B cell (primary cell): ENCODE data around the gene HSPE1. TPM values are rescaled to one million over a fixed set of nuclear protein-coding genes. Genes with fewer than 3 reads are reported as not detected.

ENCODE experiments used
- ATAC-seq: fragments of 200-7000 bp; cut with Tn5 transposase; one replicate; pipeline ENCODE4 v1.10.0; 2021; ENCODE audit warnings: low read depth, mild to moderate bottlenecking, moderate number of reproducible peaks, moderate library complexity
- CTCF ChIA-PET: fragments of 350-600 bp; sonication (Branson Sonifier 250); formaldehyde crosslinking; loops from one replicate; lab custom pipeline; 2021; ENCODE audit warnings: antibody characterized with exemption, inconsistent platforms; lab: Charles Lee
- POLR2A ChIA-PET: fragments of 350-600 bp; sonication (Branson Sonifier 250); formaldehyde crosslinking; loops from one replicate; lab custom pipeline; 2021; ENCODE audit warnings: antibody characterized with exemption; lab: Charles Lee
- DNase-seq: peaks from one replicate; pipeline ENCODE4 v3.0.0; 2013
- H2AFZ ChIP-seq: 2 replicates; pipeline ENCODE4 v1.6.1; 2012; ENCODE audit warnings: mild to moderate bottlenecking, low read depth, low read length; ENCODE audit not compliant: insufficient read depth, poor library complexity, severe bottlenecking
- H3K27ac ChIP-seq, 2 donors: 1 replicate in 1 of 2; 2 replicates in 1 of 2; pipeline ENCODE4 v1.5.1; 2012 to 2013; ENCODE audit warnings: low read length in 2 of 2, mild to moderate bottlenecking in 2 of 2, moderate library complexity in 1 of 2
- H3K27me3 ChIP-seq, 4 experiments: fragments of 200-600 bp in 1 of 4; sonication (generic) in 1 of 4; replicated peaks in 1 of 4; 1 replicate in 2 of 4; 2 replicates in 2 of 4; pipeline versions ENCODE4 v1.6.1 to v1.7.0; 2013 to 2016; ENCODE audit warnings: low read length in 3 of 4, mild to moderate bottlenecking in 2 of 4, mixed read lengths in 1 of 4, moderate library complexity in 1 of 4; ENCODE audit not compliant: insufficient read depth in 4 of 4, control insufficient read depth in 3 of 4; ENCODE audit errors: control extremely low read depth in 1 of 4
- H3K36me3 ChIP-seq, 2 experiments: replicated peaks in 1 of 2; 1 replicate in 1 of 2; 2 replicates in 1 of 2; pipeline versions ENCODE4 v1.6.1 to v1.7.1; 2013; ENCODE audit warnings: low read length in 1 of 2; ENCODE audit not compliant: insufficient read depth in 2 of 2, control insufficient read depth in 1 of 2; ENCODE audit errors: control extremely low read depth in 1 of 2, extremely low read depth in 1 of 2
- H3K4me1 ChIP-seq, 2 donors: fragments of 200-600 bp in 1 of 2; sonication (generic) in 1 of 2; 1 replicate in 1 of 2; 2 replicates in 1 of 2; pipeline versions ENCODE4 v1.5.1 to v1.6.1; 2013 to 2017; ENCODE audit warnings: low read length in 2 of 2; ENCODE audit not compliant: control insufficient read depth in 2 of 2, insufficient read depth in 2 of 2
- H3K4me2 ChIP-seq: replicated peaks from 2 replicates; pipeline ENCODE3; 2012; ENCODE audit warnings: mild to moderate bottlenecking, low read depth, low read length; ENCODE audit not compliant: poor library complexity, severe bottlenecking
- H3K4me3 ChIP-seq, 5 experiments: fragments of 200-600 bp in 1 of 5; sonication (generic) in 1 of 5; 1 replicate in 3 of 5; 2 replicates in 2 of 5; pipeline versions ENCODE4 v1.5.1 to v1.7.0; 2011 to 2016; ENCODE audit warnings: low read length in 4 of 5, mild to moderate bottlenecking in 4 of 5, low read depth in 2 of 5, control low read depth in 1 of 5, moderate library complexity in 1 of 5; ENCODE audit not compliant: insufficient read depth in 1 of 5; ENCODE audit errors: control extremely low read depth in 1 of 5, extremely low read depth in 1 of 5
- H3K79me2 ChIP-seq: fragments of 200-600 bp; sonication (generic); one replicate; pipeline ENCODE4 v1.6.0; 2016; ENCODE audit warnings: low read length; ENCODE audit not compliant: control insufficient read depth, insufficient read depth
- H3K9ac ChIP-seq: fragments of 200-600 bp; sonication (generic); 2 replicates; pipeline ENCODE4 v1.6.1; 2017; ENCODE audit warnings: mild to moderate bottlenecking, low read length, moderate library complexity
- H3K9me3 ChIP-seq, 3 donors: one replicate each; pipeline versions ENCODE4 v1.6.1 to v1.7.1; 2013; ENCODE audit warnings: low read length in 2 of 3; ENCODE audit not compliant: control insufficient read depth in 2 of 3, insufficient read depth in 1 of 3; ENCODE audit errors: control extremely low read depth in 1 of 3
- H4K20me1 ChIP-seq: 2 replicates; pipeline ENCODE4 v1.6.0; 2012; ENCODE audit warnings: mild to moderate bottlenecking, low read length; ENCODE audit not compliant: insufficient read depth, control insufficient read depth, poor library complexity, severe bottlenecking
- H3K27ac Mint-ChIP-seq: one replicate; pipeline ENCODE4 v1.8.0; 2021; ENCODE audit warnings: mixed read lengths
- H3K27me3 Mint-ChIP-seq: one replicate; pipeline ENCODE4 v1.8.0; 2021; ENCODE audit warnings: mixed read lengths
- H3K4me1 Mint-ChIP-seq: one replicate; pipeline ENCODE4 v1.8.0; 2021; ENCODE audit warnings: mixed read lengths
- H3K4me3 Mint-ChIP-seq: one replicate; pipeline ENCODE4 v1.8.0; 2021; ENCODE audit warnings: mixed read lengths
- H3K9me3 Mint-ChIP-seq: one replicate; pipeline ENCODE4 v1.8.0; 2022; ENCODE audit warnings: mixed read lengths; ENCODE audit not compliant: insufficient read depth
- CTCF ChIP-seq: fragments of 200-600 bp; IDR thresholded peaks from one replicate; pipeline ENCODE4 v1.8.0; 2022; ENCODE audit warnings: antibody characterized with exemption, mild to moderate bottlenecking
- EZH2 ChIP-seq: IDR thresholded peaks from 2 replicates; pipeline ENCODE4 v1.6.1; 2012; ENCODE audit warnings: borderline replicate concordance, low read depth, mild to moderate bottlenecking, moderate library complexity, low read length; ENCODE audit not compliant: insufficient read depth, poor library complexity, severe bottlenecking
- WGBS: methylation state at CpG from one replicate; pipeline ENCODE4 v1.1.5; 2013; ENCODE audit warnings: missing lambda C conversion rate; ENCODE audit not compliant: insufficient coverage; 5-methylcytosine and 5-hydroxymethylcytosine counted together
- intact Hi-C: fragments of 100-400 bp; cut with micrococcal nuclease; formaldehyde crosslinking; loops from one replicate; pipeline ENCODE4 v1.10.0; 2022
- polyA plus RNA-seq: library from polyadenylated mRNA; depleted of rRNA; stranded (reverse); fragments of >200 nt; gene quantifications from 2 replicates; pipeline ENCODE4 v1.2.3, GENCODE V29; 2012
- total RNA-seq, 2 donors: library from RNA; stranded (reverse); fragments of 120-200 nt in 1 of 2; gene quantifications; 1 replicate in 1 of 2; 2 replicates in 1 of 2; pipeline versions ENCODE4 v1.2.3 to v1.2.4, GENCODE V29; 2013 to 2022

Gene HSPE1
- total and polyA plus RNA-seq, 2 donors (not counting 1 experiment from before 2014, with no cell fraction given) = 46.2 to 49.8 TPM

- H3K27me3 ChIP-seq = no peaks in the 10 kb centered on the region
- H3K79me2 ChIP-seq = peaks cover 73% of the 10 kb centered on the region
- no peaks in the 10 kb centered on the region for H3K9me3 Mint-ChIP-seq
- no CpG with 5 or more reads among the region's 1 CpG for WGBS
- TF ChIP-seq EZH2 (no peak), CTCF (no peak)
- CTCF ChIA-PET = no interaction called here
- POLR2A ChIA-PET = no interaction called here
- H3K27ac Mint-ChIP-seq = no peak overlapping the region
- peaks cover 2% of the 10 kb centered on the region for H3K4me1 Mint-ChIP-seq
- DNase-seq = no peak
- H2AFZ ChIP-seq = no peak overlapping the region
- intact Hi-C loops = no loop called here
- H3K9ac ChIP-seq = no peak overlapping the region
- H3K36me3 ChIP-seq = peaks cover 3 to 57% of the 10 kb centered on the region in 2 experiments
- no peaks in the 10 kb centered on the region for H3K9me3 ChIP-seq
- H3K4me1 ChIP-seq = no peaks in the 10 kb centered on the region
- H4K20me1 ChIP-seq = peaks cover 35% of the 10 kb centered on the region
- ATAC-seq = no peak
- H3K4me3 ChIP-seq = no peak overlapping the region
- H3K27me3 Mint-ChIP-seq = no peaks in the 10 kb centered on the region
- H3K4me3 Mint-ChIP-seq = no peak overlapping the region
- H3K4me2 ChIP-seq = no peak overlapping the region
- no peak overlapping the region for H3K27ac ChIP-seq
Measured at GRCh38 chr2:197539734-197540133, 39.6 kb downstream of the HSPE1 start.

GRCh38 chr2:197543206-197543605 lies 43.0 kb downstream of the HSPE1 start:
- intact Hi-C loops = no loop called here
- Mint-ChIP-seq H3K4me1 (no peaks in the 10 kb centered on the region), H3K4me3 (no peak overlapping the region), H3K27me3 (no peaks in the 10 kb centered on the region), H3K27ac (no peak overlapping the region), H3K9me3 (no peaks in the 10 kb centered on the region)
- no peaks in the 10 kb centered on the region for H3K4me1 ChIP-seq
- H3K79me2 ChIP-seq = peaks cover 44% of the 10 kb centered on the region
- ATAC-seq (no peak), DNase-seq (no peak)
- H3K36me3 ChIP-seq = peaks cover 3 to 54% of the 10 kb centered on the region in 2 experiments
- TF ChIP-seq EZH2 (no peak), CTCF (no peak)
- H3K9me3 ChIP-seq = no peaks in the 10 kb centered on the region
- no peak overlapping the region for H3K27ac ChIP-seq
- H3K9ac ChIP-seq = no peak overlapping the region
- H3K4me2 ChIP-seq = no peak overlapping the region
- H4K20me1 ChIP-seq = peaks cover 25% of the 10 kb centered on the region
- H2AFZ ChIP-seq = no peak overlapping the region
- ChIA-PET CTCF (no interaction called here), POLR2A (no interaction called here)
- no peak overlapping the region for H3K4me3 ChIP-seq
- H3K27me3 ChIP-seq = no peaks in the 10 kb centered on the region
- no CpG with 5 or more reads among the region's 3 CpGs for WGBS
